Endothelial cell of umbilical vein (primary cell): ENCODE measurements around the gene TIMD4.

Experiments used
- EZH2 ChIP-seq: IDR thresholded peaks from 2 replicates; pipeline ENCODE4 v1.6.1; 2012; ENCODE audit warnings: borderline replicate concordance, low read depth, mild to moderate bottlenecking, moderate library complexity, low read length, inconsistent platforms; ENCODE audit not compliant: severe bottlenecking
- POLR2AphosphoS5 ChIP-seq: IDR thresholded peaks from 2 replicates; pipeline ENCODE4 v1.6.1; 2012; ENCODE audit warnings: low read depth, mild to moderate bottlenecking, control low read depth, low read length, moderate library complexity; ENCODE audit not compliant: insufficient read depth
- TF ChIP-seq, protein P1 (sequence below), 2 donors: IDR thresholded peaks; 1 replicate in 1 of 2; 2 replicates in 1 of 2; pipeline ENCODE4 v1.5.1; 2011; ENCODE audit warnings: low read length in 2 of 2, mild to moderate bottlenecking in 2 of 2, moderate library complexity in 2 of 2, control low read depth in 1 of 2, inconsistent platforms in 1 of 2, low read depth in 1 of 2; ENCODE audit not compliant: insufficient read depth in 1 of 2; ENCODE audit errors: extremely low read depth in 1 of 2

DNA sequence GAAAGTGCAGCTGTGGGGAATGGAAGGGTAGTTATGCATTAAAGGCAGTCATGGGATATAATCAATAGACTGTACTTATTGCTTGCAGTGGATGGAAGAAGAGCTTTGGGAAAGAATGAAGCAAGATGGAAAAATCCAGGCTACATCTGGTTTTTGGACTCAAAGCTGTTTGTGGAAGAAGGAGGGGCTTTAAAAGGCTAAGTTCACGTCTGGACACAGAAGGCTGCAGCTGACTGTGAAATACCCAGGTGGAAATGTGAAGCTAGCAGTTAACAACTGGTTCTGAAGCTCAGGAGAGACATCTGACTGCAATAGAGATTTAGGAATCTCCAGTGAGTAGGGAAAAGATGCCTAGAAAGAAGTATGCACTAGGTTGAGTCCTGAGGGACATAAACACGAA, 43.2 kb upstream of the TIMD4 start:
- TF ChIP-seq, protein P1, sequence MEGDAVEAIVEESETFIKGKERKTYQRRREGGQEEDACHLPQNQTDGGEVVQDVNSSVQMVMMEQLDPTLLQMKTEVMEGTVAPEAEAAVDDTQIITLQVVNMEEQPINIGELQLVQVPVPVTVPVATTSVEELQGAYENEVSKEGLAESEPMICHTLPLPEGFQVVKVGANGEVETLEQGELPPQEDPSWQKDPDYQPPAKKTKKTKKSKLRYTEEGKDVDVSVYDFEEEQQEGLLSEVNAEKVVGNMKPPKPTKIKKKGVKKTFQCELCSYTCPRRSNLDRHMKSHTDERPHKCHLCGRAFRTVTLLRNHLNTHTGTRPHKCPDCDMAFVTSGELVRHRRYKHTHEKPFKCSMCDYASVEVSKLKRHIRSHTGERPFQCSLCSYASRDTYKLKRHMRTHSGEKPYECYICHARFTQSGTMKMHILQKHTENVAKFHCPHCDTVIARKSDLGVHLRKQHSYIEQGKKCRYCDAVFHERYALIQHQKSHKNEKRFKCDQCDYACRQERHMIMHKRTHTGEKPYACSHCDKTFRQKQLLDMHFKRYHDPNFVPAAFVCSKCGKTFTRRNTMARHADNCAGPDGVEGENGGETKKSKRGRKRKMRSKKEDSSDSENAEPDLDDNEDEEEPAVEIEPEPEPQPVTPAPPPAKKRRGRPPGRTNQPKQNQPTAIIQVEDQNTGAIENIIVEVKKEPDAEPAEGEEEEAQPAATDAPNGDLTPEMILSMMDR (IDR thresholded peaks at IDR 0.05; ENCODE audit: extremely low read depth in 1 of 2, insufficient read depth in 1 of 2, low read depth in 1 of 2, low read length in 2 of 2): no peak
- TF ChIP-seq EZH2: no peak
- no peak for TF ChIP-seq POLR2AphosphoS5
